H1 (cell line): ENCODE data around the gene ANXA5. TPM values are rescaled to one million over a fixed set of nuclear protein-coding genes. Genes with fewer than 3 reads are reported as not detected.

Source experiments
- CHD2 ChIP-seq: IDR thresholded peaks from 2 replicates; pipeline ENCODE4 v1.6.1; 2012; ENCODE audit warnings: low read length, improper control_type of control experiment
- MAFK ChIP-seq: IDR thresholded peaks from 2 replicates; pipeline ENCODE4 v1.6.1; 2012; ENCODE audit warnings: low read depth, mild to moderate bottlenecking, improper control_type of control experiment, low read length
- SAP30 ChIP-seq: fragments of 300-600 bp; sonication (generic); IDR thresholded peaks from 2 replicates; pipeline ENCODE4 v1.7.1; 2012; ENCODE audit warnings: low read length, moderate library complexity, mild to moderate bottlenecking, inconsistent platforms; ENCODE audit not compliant: insufficient read depth, insufficient replicate concordance
- polyA plus RNA-seq, 7 experiments: library from polyadenylated mRNA; depleted of rRNA in 3 of 7; stranded (reverse) in 5 of 7; unstranded in 2 of 7; fragments of >200 nt in 5 of 7; fragments of 200-250 nt in 2 of 7; gene quantifications; 1 replicate in 5 of 7; 2 replicates in 1 of 7; 4 replicates in 1 of 7; pipeline versions ENCODE4 v1.2.1 to v1.2.3, GENCODE V29; 2011 to 2013; ENCODE audit warnings: missing spikeins in 2 of 7, mixed read lengths in 2 of 7
- total RNA-seq: library from RNA; stranded (reverse); fragmentation: NEBNext Ultra II Directional; extraction: Animal tissue kit (Norgen Biotek cat#: 25700); gene quantifications from 2 replicates; pipeline ENCODE4 v1.2.1, GENCODE V29; 2021

ANXA5 gene
- total and polyA plus RNA-seq, 2 of the 8 experiments (the other 6 are each of a cell fraction or from before 2014, with no cell fraction given) = 213 to 221 TPM

GRCh38 chr4:121734571-121734970, 37.8 kb upstream of the ANXA5 start (continued):
- TF ChIP-seq CHD2 = no peak
- TF ChIP-seq SAP30 = no peak
- TF ChIP-seq MAFK = no peak
- TF ChIP-seq, all 59 proteins: peak for 0
